ENCODE measurements around the gene PITPNC1.

DNA sequence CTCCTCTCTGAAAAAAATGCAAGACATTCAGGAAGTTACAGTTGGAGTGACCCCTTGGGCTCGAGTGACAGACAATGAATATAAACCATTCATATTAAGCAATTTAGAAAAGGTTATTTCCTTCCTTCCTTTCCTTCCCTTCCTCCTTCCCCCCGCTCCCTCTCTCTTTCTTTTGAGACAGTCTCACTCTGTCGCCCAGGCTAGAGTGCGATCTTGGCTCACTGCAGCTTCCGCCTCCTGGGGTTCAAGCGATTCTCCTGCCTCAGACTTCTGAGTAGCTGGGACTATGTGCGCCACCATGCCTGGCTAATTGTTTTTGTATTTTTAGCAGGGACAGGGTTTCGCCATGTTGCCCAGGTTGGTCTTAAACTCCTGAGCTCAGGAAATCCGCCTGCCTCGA is 23.9 kb upstream of the PITPNC1 start:
- TF ChIP-seq POLR2AphosphoS5 (IDR thresholded peaks at IDR 0.05), result no peak
- no peak for TF ChIP-seq CTCF (IDR thresholded peaks at IDR 0.05)

All from gastroesophageal sphincter (tissue), 3 donors.